ENCODE measurements around the gene PROCA1. TPM values are rescaled to one million over a fixed set of nuclear protein-coding genes. Genes with fewer than 3 reads are reported as not detected.

The PROCA1 gene
- total and polyA plus RNA-seq, 2 of the 13 experiments (the other 11 are each of a cell fraction or from before 2014, with no cell fraction given): 0.73 to 1.5 TPM

DNA sequence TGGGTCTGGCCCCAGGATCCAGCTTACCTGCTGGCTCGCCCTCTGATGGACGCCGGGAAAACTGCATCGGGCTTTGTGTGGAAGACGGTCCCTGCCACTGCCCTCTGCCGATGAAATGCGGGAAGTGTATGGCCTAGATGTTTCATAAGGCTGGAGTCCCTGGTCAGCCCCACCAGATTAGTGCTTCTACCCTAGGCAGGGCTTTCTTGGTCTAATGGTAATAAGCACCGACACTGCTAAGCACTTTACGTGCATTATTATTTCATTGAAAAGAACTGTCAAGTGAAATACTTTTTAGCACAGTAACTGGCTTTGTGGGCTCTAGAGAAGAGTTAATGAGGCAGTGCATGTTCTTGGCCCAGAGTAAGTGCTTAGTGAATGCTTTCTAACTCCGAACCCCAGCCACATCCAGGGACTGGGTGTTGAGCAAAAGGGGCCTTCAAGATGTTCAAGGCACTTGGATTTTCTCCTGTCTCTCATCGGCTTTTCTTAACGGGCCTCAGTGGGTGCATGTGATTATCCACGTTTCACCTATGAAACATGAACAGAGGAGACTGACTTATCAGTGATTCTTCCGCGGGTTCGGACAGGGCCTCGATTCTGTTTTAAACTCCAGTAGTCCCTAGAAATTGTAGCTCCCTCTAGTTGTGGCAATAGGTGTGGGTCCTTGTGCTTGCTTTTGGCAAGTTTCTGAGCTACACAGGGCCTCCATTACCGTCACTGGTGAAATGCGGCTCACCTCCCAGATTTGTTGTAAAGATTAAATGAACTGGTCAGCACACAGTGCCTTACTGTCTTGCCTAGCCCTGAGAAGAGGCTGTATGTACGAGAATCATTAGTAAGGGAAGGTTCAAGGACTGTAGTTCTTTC lies 38.7 kb upstream of the PROCA1 start (continued):
- no peak for TF ChIP-seq ZBTB46 (CRISPR knock-in tag; IDR thresholded peaks at IDR 0.05; ENCODE audit: borderline replicate concordance)
- TF ChIP-seq ZNF513 (CRISPR knock-in tag; conservative IDR thresholded peaks at IDR 0.05): no peak
- peak in 1 of 2 experiments; percentile 43; a peak in 2 of 4 replicates for TF ChIP-seq POLR2A (IDR thresholded peaks at IDR 0.05; ENCODE audit: insufficient read depth in 1 of 2, low read depth in 2 of 2, low read length in 2 of 2)
- no peak for TF ChIP-seq ZNF709 (CRISPR knock-in tag; IDR thresholded peaks at IDR 0.05)
- no peak for TF ChIP-seq GLI4 (CRISPR knock-in tag; IDR thresholded peaks at IDR 0.05; ENCODE audit: borderline replicate concordance)
- no peak for TF ChIP-seq NFIB (CRISPR knock-in tag; IDR thresholded peaks at IDR 0.05; ENCODE audit: borderline replicate concordance)
- TF ChIP-seq ZNF543 (CRISPR knock-in tag; IDR thresholded peaks at IDR 0.05): no peak
- TF ChIP-seq CEBPB (IDR thresholded peaks at IDR 0.05; ENCODE audit: borderline replicate concordance, low read depth, low read length): no peak
- TF ChIP-seq LBX2 (CRISPR knock-in tag; IDR thresholded peaks at IDR 0.05; ENCODE audit: borderline replicate concordance): no peak
- TF ChIP-seq HNF1B (CRISPR knock-in tag; IDR thresholded peaks at IDR 0.05): no peak; the same call in 1 of the 2 replicates
- no peak for TF ChIP-seq ZNF431 (CRISPR knock-in tag; IDR thresholded peaks at IDR 0.05; ENCODE audit: borderline replicate concordance, low read depth)
- TF ChIP-seq, protein P1, sequence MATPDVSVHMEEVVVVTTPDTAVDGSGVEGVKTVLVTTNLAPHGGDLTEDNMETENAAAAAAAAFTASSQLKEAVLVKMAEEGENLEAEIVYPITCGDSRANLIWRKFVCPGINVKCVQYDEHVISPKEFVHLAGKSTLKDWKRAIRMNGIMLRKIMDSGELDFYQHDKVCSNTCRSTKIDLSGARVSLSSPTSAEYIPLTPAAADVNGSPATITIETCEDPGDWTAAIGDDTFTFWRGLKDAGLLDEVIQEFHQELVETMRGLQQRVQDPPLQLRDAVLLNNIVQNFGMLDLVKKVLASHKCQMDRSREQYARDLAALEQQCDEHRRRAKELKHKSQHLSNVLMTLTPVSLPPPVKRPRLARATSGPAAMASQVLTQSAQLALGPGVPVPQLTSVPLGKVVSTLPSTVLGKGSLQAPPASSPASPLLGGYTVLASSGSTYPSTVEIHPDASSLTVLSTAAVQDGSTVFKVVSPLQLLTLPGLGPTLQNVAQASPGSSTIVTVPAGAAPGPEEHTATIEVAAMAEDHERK (CRISPR knock-in tag; IDR thresholded peaks at IDR 0.05; ENCODE audit: low read depth): no peak
- no peak for TF ChIP-seq CSRNP1 (CRISPR knock-in tag; IDR thresholded peaks at IDR 0.05)
- TF ChIP-seq ARNTL (CRISPR knock-in tag; IDR thresholded peaks at IDR 0.05): no peak
- no peak for TF ChIP-seq ZNF136 (CRISPR knock-in tag; IDR thresholded peaks at IDR 0.05; ENCODE audit: low read depth)
- no peak; the same call in 1 of the 2 replicates for TF ChIP-seq ZNF782 (CRISPR knock-in tag; IDR thresholded peaks at IDR 0.05; ENCODE audit: borderline replicate concordance)

Data from HepG2 (cell line).